Mucosa of rectum (tissue), 2 donors: Measurements from ENCODE around the gene CACNB3.
"Not testable (repeated sequence)": the region's sequence is repeated elsewhere in the genome, so short reads cannot be mapped to it uniquely, and the experiment has no call there.

Experiments used
- H3K27ac ChIP-seq, 2 donors: one replicate each; pipeline ENCODE4 v1.7.0; 2013; ENCODE audit warnings: inconsistent platforms in 2 of 2, low read depth in 2 of 2, low read length in 2 of 2
- H3K27me3 ChIP-seq, 2 donors: one replicate each; pipeline ENCODE4 v1.7.0; 2013; ENCODE audit warnings: low read length in 2 of 2; ENCODE audit not compliant: control insufficient read depth in 2 of 2, insufficient read depth in 2 of 2
- H3K36me3 ChIP-seq, 2 donors: one replicate each; pipeline ENCODE4 v1.7.0; 2013; ENCODE audit warnings: low read length in 2 of 2; ENCODE audit not compliant: control insufficient read depth in 2 of 2, insufficient read depth in 2 of 2
- H3K4me1 ChIP-seq, 2 donors: one replicate each; pipeline ENCODE4 v1.7.0; 2013; ENCODE audit warnings: low read length in 2 of 2, mild to moderate bottlenecking in 1 of 2; ENCODE audit not compliant: control insufficient read depth in 2 of 2, insufficient read depth in 2 of 2
- H3K4me3 ChIP-seq, 2 donors: one replicate each; pipeline ENCODE4 v1.7.0; 2013; ENCODE audit warnings: low read length in 2 of 2
- H3K9ac ChIP-seq, 2 donors: one replicate each; pipeline ENCODE4 v1.7.0; 2013; ENCODE audit warnings: low read length in 2 of 2, low read depth in 1 of 2, mild to moderate bottlenecking in 1 of 2
- H3K9me3 ChIP-seq, 2 donors: one replicate each; pipeline ENCODE4 v1.7.0; 2013; ENCODE audit warnings: low read length in 2 of 2; ENCODE audit not compliant: control insufficient read depth in 2 of 2
- donor health status: healthy.
- donor health status: Normal muscosa, but diverticular disease.

Gene CACNB3

DNA sequence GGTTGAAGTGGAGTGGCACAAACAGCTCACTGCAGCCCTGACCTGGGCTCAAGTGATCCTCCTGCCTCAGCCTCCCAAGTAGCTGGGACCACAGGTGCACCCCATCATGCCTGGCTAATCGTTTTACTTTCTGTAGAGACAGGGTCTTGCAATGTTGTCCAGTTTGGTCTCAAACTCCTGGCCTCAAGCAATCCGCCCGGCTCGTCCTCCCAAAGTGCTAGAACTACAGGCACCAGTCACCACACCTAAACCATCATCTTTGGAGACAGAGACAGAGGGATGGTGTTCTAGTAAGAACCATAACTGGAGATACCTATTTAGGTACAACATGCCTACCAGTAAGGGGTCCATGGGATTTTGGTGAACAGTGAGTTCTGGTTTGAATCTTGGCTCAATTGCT is 36.2 kb downstream of the CACNB3 start:
- no peaks in the 10 kb centered on the region for H3K27me3 ChIP-seq
- H3K9ac ChIP-seq = no peak overlapping the region
- peaks cover 17 to 21% of the 10 kb centered on the region in 2 donors for H3K4me1 ChIP-seq
- no peak overlapping the region for H3K4me3 ChIP-seq
- H3K36me3 ChIP-seq = peaks cover 0 to 3% of the 10 kb centered on the region in 2 donors
- H3K27ac ChIP-seq = no peak overlapping the region
- H3K9me3 ChIP-seq = no peaks in the 10 kb centered on the region

DNA sequence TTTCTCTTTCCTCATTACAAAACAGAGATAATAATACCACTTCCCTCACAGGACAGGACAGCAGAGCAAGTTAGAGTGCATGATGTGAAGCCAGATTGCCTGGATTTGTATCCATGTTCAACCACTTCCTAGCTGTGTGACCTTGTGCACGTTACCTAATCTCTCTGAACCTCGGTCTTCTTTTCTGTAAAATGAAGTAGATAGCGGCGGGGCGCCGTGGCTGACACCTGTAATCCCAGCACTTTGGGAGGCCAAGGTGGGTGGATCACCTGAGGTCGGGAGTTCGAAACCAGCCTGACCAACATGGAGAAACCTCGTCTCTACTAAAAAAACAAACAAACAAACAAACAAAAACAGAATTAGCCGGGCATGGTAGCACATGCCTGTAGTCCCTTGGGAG is 36.6 kb downstream of the CACNB3 start:
- not testable (repeated sequence) for H3K27me3 ChIP-seq, H3K27ac ChIP-seq, H3K9ac ChIP-seq, H3K36me3 ChIP-seq, H3K4me3 ChIP-seq, H3K9me3 ChIP-seq
- peaks cover 17 to 21% of the 10 kb centered on the region in 2 donors for H3K4me1 ChIP-seq

DNA sequence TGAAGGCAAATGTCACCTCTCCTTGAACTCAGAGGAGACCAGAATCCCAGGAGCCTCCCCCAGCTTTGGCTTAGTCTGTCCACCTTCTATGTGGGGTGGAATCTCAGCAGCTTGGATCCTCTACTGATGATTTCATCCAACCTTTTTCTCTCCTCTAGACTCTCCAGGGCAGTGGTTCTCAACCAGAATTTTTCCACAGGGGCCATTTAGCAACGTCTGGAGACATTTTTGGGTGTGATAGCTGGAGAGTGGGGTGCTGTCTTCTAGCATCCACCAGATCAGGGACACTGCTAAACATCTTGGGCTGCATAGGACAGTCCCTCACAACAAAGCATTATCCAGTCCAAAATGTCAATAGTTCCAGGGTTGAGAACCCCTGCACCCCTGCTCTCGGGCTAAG is 38.1 kb downstream of the CACNB3 start:
- H3K36me3 ChIP-seq = no peaks in the 10 kb centered on the region
- no peak overlapping the region for H3K27ac ChIP-seq
- no peak overlapping the region for H3K9ac ChIP-seq
- peaks cover 7 to 9% of the 10 kb centered on the region in 2 donors for H3K4me1 ChIP-seq
- H3K9me3 ChIP-seq = no peaks in the 10 kb centered on the region
- H3K27me3 ChIP-seq = no peaks in the 10 kb centered on the region
- H3K4me3 ChIP-seq = no peak overlapping the region

DNA sequence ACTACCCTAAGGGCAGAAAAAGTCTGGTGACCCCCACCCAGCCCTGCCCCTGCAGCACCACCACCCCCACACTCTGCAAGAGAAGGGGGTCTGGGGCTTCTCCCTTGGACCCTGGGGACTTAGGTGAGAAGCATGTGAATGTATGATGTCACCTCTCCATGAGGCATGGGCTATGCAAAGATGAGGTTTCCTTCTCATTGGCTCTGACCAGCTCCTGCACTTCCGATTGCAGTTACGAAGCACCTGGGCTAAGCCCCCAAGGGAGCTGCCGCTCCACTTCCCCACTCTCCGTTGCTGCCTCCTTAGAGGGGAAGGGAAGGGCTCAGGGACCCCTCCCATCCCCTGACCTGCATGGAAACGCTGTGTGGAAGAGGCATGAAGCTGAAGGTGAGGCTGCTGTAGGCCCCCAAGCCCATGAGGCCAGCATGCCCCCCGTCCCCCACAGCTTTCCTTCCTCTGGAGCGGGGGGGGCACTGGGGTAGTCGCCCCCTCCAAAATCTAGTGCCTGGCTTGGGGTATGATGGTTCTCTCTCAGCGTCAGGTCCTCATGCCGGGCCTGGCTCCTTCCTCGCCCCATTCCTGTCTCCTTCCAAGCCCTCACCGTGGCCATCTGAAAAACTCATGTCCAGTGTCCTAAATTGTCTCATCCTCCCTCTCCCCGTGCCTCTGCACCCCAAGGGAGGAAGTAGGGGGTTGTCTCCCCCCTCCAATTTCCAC is 39.1 kb downstream of the CACNB3 start:
- Histone ChIP-seq H3K4me1 (peaks cover 7 to 8% of the 10 kb centered on the region in 2 donors), H3K9me3 (no peaks in the 10 kb centered on the region), H3K27ac (no peak overlapping the region), H3K9ac (no peak overlapping the region), H3K36me3 (peaks cover 0 to 3% of the 10 kb centered on the region in 2 donors), H3K4me3 (no peak overlapping the region), H3K27me3 (no peaks in the 10 kb centered on the region)

DNA sequence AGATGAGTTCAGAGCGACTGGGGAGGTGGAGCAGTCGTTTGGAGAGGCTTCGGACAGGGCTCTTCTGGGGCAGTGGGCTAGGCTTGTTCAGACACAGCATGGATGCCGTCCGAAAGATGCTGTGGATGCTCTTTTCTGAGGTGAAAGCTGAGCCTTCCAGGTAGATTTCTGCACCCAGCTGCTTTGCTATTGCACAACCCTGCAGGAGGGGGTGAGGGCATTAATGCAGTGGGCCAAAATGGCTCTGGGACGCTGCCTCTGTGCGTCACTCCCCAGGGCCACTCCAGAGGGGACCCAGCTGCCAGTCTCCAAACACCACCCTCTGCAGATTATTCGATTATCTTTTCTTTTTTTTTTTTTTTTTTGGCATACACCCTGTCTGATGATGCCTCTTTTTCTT is 39.7 kb downstream of the CACNB3 start:
- no peak overlapping the region for H3K4me3 ChIP-seq
- no peaks in the 10 kb centered on the region for H3K9me3 ChIP-seq
- no peak overlapping the region for H3K9ac ChIP-seq
- no peaks in the 10 kb centered on the region for H3K27me3 ChIP-seq
- H3K27ac ChIP-seq = no peak overlapping the region
- peaks cover 0 to 3% of the 10 kb centered on the region in 2 donors for H3K36me3 ChIP-seq
- peaks cover 1 to 2% of the 10 kb centered on the region in 2 donors for H3K4me1 ChIP-seq

DNA sequence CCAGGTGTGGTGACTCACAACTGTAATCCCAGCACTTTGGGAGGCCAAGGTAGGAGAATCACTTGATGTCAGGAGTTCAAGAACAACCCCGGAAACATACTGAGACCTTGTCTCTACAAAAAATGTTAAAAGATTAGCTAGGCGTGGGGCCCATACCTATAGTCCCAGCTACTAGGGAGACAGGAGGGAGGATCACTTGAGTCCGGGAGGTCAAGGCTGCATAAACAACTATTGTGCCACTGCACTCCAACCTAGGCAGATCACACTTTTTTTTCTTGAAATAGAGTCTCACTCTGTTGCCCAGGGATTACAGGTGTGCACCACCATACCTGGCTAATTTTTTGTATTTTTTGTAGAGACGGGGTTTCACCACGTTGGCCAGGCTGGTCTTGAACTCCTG is 41.3 kb downstream of the CACNB3 start:
- no peak overlapping the region for H3K27ac ChIP-seq
- H3K27me3 ChIP-seq = peaks cover 0 to 4% of the 10 kb centered on the region in 2 donors
- no peak overlapping the region for H3K9ac ChIP-seq
- no peaks in the 10 kb centered on the region for H3K9me3 ChIP-seq
- H3K4me1 ChIP-seq = no peaks in the 10 kb centered on the region
- no peak overlapping the region for H3K4me3 ChIP-seq
- H3K36me3 ChIP-seq = peaks cover 0 to 3% of the 10 kb centered on the region in 2 donors

DNA sequence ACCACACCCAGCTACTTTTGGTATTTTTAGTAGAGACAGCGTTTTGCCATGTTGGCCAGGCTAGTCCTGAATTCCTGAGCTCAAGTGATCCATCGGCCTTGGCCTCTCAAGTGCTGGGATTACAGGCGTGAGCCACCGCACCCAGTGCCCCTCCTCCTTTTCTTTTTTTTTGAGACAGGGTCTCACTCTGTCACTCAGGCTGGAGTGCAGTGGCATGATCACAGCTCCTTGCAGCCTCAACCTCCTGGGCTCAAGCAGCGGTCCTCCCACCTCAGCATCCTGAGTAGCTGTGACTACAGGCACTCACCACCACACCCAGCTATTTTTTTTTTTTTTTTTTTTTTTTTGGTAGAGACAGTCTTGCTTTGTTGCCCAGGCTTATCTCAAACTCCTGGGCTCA is 41.9 kb downstream of the CACNB3 start:
- not testable (repeated sequence) for H3K36me3 ChIP-seq, H3K27me3 ChIP-seq, H3K27ac ChIP-seq, H3K4me1 ChIP-seq, H3K9me3 ChIP-seq, H3K9ac ChIP-seq, H3K4me3 ChIP-seq

DNA sequence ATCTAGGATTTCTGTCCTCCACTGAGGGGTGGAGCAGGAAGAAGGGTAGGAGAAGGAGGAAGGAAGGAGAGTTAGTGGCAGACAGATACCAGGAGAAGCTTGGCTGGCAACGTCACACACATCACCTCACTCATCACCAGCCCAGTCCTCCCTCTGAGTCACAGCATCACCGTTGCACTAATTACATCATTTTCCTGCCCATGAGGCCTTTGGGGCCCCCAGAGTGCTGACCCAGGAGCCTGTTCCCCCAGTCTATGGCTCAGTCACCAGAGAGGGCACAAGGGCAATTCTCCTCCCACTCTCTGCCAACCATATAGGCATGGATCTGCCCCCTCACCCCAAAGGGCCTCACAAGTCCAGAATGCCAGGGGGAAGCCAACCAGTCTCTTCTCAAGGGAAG is 42.8 kb downstream of the CACNB3 start:
- Histone ChIP-seq H3K36me3 (peaks cover 0 to 3% of the 10 kb centered on the region in 2 donors), H3K27ac (no peak overlapping the region), H3K9me3 (no peaks in the 10 kb centered on the region), H3K4me1 (peaks cover 7 to 8% of the 10 kb centered on the region in 2 donors), H3K9ac (no peak overlapping the region), H3K4me3 (no peak overlapping the region), H3K27me3 (peaks cover 0 to 4% of the 10 kb centered on the region in 2 donors)

DNA sequence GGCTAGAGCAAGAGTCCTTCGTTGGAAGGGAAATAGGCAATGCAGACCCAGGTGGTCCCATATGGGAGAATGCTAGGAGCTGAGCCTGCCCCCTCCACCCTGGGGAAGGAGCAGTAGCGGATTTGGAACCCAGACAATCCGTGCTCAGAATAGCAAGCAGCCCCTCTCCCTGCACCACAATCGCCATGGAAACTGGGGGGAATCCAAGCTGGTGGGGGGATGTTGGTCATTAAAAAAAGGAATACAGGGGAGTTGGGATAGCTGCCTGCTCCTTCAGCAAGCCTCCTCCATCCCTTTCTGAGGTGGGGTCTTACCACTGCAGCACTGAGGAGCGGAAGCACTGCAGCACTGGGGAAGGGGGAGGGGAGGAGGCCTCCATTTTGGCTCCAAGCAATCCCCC is 44.5 kb downstream of the CACNB3 start:
- Histone ChIP-seq H3K27ac (no peak overlapping the region), H3K9me3 (no peaks in the 10 kb centered on the region), H3K36me3 (peaks cover 0 to 3% of the 10 kb centered on the region in 2 donors), H3K9ac (no peak overlapping the region), H3K27me3 (peaks cover 0 to 4% of the 10 kb centered on the region in 2 donors), H3K4me3 (no peak overlapping the region), H3K4me1 (peaks cover 12 to 14% of the 10 kb centered on the region in 2 donors)

DNA sequence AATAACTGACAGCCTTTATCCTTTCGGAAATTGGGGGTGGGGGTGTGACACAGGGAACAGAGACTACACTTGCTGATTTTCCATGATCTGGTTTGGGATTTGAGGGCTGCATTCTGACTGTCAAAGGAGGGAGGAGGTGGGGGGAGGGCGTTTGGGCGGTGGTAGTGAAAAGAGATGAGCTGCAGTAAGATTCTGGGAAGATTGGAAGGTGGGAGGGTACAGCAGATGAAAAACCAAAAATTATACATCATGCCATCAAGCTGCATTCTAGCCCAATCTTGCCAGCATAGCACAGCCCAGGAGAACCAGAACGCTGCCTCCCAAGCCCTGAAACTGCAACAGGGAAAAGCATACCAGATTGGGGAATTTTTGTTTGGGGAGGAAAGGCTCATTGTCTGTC is 45.0 kb downstream of the CACNB3 start:
- no peak overlapping the region for H3K9ac ChIP-seq
- peaks cover 12 to 14% of the 10 kb centered on the region in 2 donors for H3K4me1 ChIP-seq
- no peaks in the 10 kb centered on the region for H3K9me3 ChIP-seq
- H3K36me3 ChIP-seq = peaks cover 0 to 3% of the 10 kb centered on the region in 2 donors
- no peak overlapping the region for H3K27ac ChIP-seq
- H3K27me3 ChIP-seq = peaks cover 0 to 4% of the 10 kb centered on the region in 2 donors
- H3K4me3 ChIP-seq = no peak overlapping the region
